ENCODE measurements around the gene LARP4.

- TF ChIP-seq CTCF (IDR thresholded peaks at IDR 0.05; ENCODE audit: low read length) (no peak), EZH2 (optimal IDR thresholded peaks at IDR 0.05; ENCODE audit: low read depth, low read length) (no peak), EZH2phosphoT487 (IDR thresholded peaks at IDR 0.05; ENCODE audit: low read length) (no peak)
Observed at GRCh38 chr12:50520416-50521207, 119.9 kb downstream of the LARP4 start.

Measured in MM.1S (cell line).